Fibroblast of skin of left quadriceps (primary cell): ENCODE data around the gene PRLR.
"Not testable (repeated sequence)": the region's sequence is repeated elsewhere in the genome, so short reads cannot be mapped to it uniquely, and the experiment has no call there.

ENCODE experiments used
- DNase-seq, 2 experiments: peaks; one replicate each; pipeline ENCODE4 v3.0.0-alpha.2; 2013; ENCODE audit warnings: low read depth in 2 of 2

PRLR gene

GRCh38 chr5:35195472-35195852 is 34.8 kb downstream of the PRLR start:
- no peak for DNase-seq

- DNase-seq: no peak
Measured at GRCh38 chr5:35194635-35195471, 35.4 kb downstream of the PRLR start.

GRCh38 chr5:35192506-35192905 is 37.8 kb downstream of the PRLR start:
- no peak for DNase-seq

- DNase-seq: not testable (repeated sequence)
Measured at GRCh38 chr5:35189801-35190200, 40.5 kb downstream of the PRLR start.

- no peak for DNase-seq
Measured at GRCh38 chr5:35188031-35188457, 42.2 kb downstream of the PRLR start.

GRCh38 chr5:35187621-35188020 is 42.7 kb downstream of the PRLR start:
- not testable (repeated sequence) for DNase-seq

- DNase-seq: no peak
Measured at GRCh38 chr5:35186749-35187148, 43.5 kb downstream of the PRLR start.

- no peak for DNase-seq
Measured at GRCh38 chr5:35185518-35185917, 44.8 kb downstream of the PRLR start.

- no peak for DNase-seq
Measured at GRCh38 chr5:35183556-35183955, 46.7 kb downstream of the PRLR start.

- peak in 1 of 2 experiments; percentile 32 for DNase-seq
Measured at GRCh38 chr5:35182910-35183535, 47.3 kb downstream of the PRLR start.

GRCh38 chr5:35182486-35182885 is 47.8 kb downstream of the PRLR start:
- DNase-seq: no peak

GRCh38 chr5:35180046-35180445 is 50.2 kb downstream of the PRLR start:
- DNase-seq: no peak

- no peak for DNase-seq
Measured at GRCh38 chr5:35177783-35178182, 52.5 kb downstream of the PRLR start.

GRCh38 chr5:35172533-35172932 is 57.8 kb downstream of the PRLR start:
- no peak for DNase-seq

GRCh38 chr5:35171991-35172390 is 58.3 kb downstream of the PRLR start:
- no peak for DNase-seq

- no peak for DNase-seq
Measured at GRCh38 chr5:35171078-35171477, 59.2 kb downstream of the PRLR start.

GRCh38 chr5:35166043-35166442 is 64.2 kb downstream of the PRLR start:
- no peak for DNase-seq

- no peak for DNase-seq
Measured at GRCh38 chr5:35164860-35165542, 65.3 kb downstream of the PRLR start.

GRCh38 chr5:35163710-35164033 is 66.6 kb downstream of the PRLR start:
- DNase-seq: no peak

- no peak for DNase-seq
Measured at GRCh38 chr5:35162848-35163709, 67.2 kb downstream of the PRLR start.

GRCh38 chr5:35161652-35162273 is 68.5 kb downstream of the PRLR start:
- DNase-seq: no peak
